Measurements from ENCODE around the gene SYNE2. TPM values are rescaled to one million over a fixed set of nuclear protein-coding genes. Genes with fewer than 3 reads are reported as not detected.

Gene SYNE2
- total RNA-seq, 1 donor, result 13.4 TPM

GRCh38 chr14:64232095-64232838, 379.5 kb downstream of the SYNE2 start:
- TF ChIP-seq CTCF (IDR thresholded peaks at IDR 0.05; ENCODE audit: insufficient read depth, low read depth, low read length), result no peak
- peak; percentile 86 for DNase-seq (ENCODE audit: low read depth)

DNA sequence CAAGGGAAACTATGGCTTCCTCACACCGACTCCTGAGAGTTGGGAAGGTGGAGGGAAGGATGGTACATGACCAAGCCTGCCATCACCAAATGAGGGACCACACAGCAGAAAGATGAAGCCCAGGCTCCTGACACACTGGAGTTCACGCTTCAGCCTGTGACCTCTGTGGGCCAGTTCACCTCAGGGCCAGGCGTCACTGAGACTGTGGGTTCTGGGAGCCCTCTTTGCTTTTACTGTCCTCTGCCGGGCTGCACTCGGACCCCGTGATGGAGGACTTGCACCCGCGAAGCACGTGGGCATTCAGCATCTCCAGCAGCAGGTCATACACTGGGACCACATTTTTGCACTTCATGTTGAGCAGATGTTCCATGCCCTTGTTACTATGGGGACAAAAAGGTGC, 380.1 kb downstream of the SYNE2 start:
- no peak for TF ChIP-seq CTCF (IDR thresholded peaks at IDR 0.05; ENCODE audit: insufficient read depth, low read depth, low read length)
- no peak overlapping the region for H3K4me3 ChIP-seq (ENCODE audit: low read depth, low read length)
- DNase-seq (ENCODE audit: low read depth), result no peak

More at GRCh38 chr14:64232095-64232838, 379.5 kb downstream of the SYNE2 start:
- H3K4me3 ChIP-seq (ENCODE audit: low read depth, low read length), result no peak overlapping the region

- no peak overlapping the region for H3K4me3 ChIP-seq (ENCODE audit: low read depth, low read length)
- no peak for TF ChIP-seq CTCF (IDR thresholded peaks at IDR 0.05; ENCODE audit: insufficient read depth, low read depth, low read length)
- DNase-seq (ENCODE audit: low read depth), result peak; percentile 28
Observed at GRCh38 chr14:64233531-64234190, 380.9 kb downstream of the SYNE2 start.

DNA sequence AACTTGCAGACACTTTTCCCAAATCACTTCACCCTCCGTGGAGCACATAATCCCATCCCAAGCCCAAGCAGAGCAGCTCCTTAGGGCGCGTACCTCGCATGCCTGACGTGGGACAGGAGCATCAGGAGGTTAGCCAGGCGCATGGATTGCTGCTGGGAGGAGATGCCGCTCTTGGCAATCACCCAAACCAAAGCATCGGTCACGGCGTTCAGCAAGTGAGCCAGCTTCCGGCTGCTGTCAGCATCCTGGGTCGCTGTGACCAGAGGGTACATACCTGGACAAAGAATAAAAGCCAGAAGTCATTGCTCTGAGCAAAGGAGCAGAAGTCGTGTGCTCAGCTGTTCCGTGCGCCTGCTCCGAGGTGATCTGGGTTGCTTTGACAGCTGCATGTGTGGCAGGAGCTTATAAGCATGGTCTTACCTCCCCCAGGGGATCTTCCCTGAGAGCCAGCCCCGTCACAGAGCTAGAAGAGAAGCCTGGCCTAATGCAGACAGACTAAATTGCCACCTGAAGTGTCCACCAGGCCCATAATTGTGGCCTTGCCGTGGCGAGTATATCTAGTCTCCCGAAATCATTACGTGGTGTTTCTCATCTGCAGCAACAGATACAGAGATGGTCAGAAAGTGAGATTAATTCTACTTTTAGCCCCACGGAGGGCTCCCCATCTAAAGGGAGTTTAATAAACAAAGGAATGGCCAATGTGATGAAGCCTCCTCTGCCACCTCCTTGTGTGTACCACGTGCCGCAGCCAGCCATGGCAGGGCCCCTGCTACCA, 382.3 kb downstream of the SYNE2 start:
- peak; percentile 42 for DNase-seq (ENCODE audit: low read depth)
- TF ChIP-seq CTCF (IDR thresholded peaks at IDR 0.05; ENCODE audit: insufficient read depth, low read depth, low read length), result no peak
- no peak overlapping the region for H3K4me3 ChIP-seq (ENCODE audit: low read depth, low read length)

DNA sequence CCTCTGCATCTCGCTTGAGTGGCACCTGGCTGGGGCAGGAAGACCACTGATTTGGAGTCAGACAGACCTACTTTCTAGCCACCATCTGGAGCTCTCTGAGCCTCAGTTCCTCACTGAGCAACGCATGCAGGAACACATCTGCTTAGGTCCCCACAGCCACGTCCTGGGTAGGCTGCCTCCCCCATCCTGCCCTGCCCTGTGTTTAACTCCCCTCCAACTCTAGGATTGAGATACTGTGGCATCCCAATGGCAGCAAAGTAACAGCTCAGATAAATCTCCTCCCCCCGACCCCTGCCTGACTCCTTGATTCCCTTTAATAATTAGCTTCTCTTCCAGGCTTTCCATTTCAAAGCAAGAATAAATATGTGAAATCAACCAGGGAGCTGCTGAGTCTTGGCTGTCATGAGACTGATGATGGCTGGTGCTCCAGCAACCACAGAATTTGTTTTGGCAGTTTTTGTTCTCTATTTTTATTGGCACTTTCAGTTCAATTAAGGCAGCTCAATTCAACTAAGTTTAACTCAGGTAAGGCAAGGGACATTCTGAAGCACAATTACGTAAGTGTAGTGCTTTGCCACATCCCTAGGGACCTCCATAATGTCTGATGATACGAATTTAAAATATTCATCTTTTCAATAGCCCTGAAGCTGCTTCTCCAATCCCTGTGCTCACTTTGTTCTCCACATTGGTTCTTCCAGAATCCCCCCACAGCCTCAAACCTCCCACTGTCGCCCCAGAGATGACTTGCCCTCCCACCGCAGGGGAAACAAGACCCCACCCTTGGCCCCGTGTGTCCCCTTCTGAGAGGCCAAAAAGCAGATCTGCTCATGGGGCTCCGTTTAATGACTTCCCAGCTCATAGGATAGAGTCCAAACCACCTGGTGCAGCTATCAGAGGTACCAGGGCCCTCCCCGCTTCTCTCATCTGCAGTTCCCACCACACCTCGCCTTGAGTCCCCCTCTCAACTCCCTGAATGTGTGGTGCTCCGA, 383.1 kb downstream of the SYNE2 start:
- TF ChIP-seq CTCF (IDR thresholded peaks at IDR 0.05; ENCODE audit: insufficient read depth, low read depth, low read length), result no peak
- no peak overlapping the region for H3K4me3 ChIP-seq (ENCODE audit: low read depth, low read length)
- no peak for DNase-seq (ENCODE audit: low read depth)

DNA sequence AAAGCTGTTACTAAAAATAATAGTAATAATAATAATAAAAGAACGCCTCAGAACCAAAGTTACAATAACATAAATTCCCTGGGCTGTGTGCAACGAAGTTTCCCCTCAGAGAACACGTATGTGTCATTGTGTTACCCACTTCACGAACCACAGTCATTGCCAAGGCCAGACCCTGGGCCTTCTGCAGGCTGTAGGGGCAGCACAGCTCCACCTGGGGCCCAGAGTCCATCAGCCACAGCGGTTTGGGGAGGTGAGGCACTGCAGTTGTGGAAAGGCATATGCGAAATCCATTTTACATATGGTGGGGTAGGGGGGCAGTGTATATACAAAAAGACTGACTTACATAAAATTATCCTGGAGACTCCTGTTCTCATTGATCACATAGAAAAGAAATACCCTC, 385.2 kb downstream of the SYNE2 start:
- no peak for DNase-seq (ENCODE audit: low read depth)
- H3K4me3 ChIP-seq (ENCODE audit: low read depth, low read length), result no peak overlapping the region
- no peak for TF ChIP-seq CTCF (IDR thresholded peaks at IDR 0.05; ENCODE audit: insufficient read depth, low read depth, low read length)
